ENCODE data around the gene FBXO15. TPM values are rescaled to one million over a fixed set of nuclear protein-coding genes. Genes with fewer than 3 reads are reported as not detected.

Gene FBXO15
- total and polyA plus RNA-seq, 2 donors (not counting 3 experiments of a cell fraction or from before 2014, with no cell fraction given), result not detected

- Histone ChIP-seq H3K4me3 (replicated peaks in 1 of 3; ENCODE audit: insufficient read depth in 1 of 3, low read depth in 1 of 3, low read length in 3 of 3) (no peak overlapping the region), H3K4me1 (ENCODE audit: control insufficient read depth, extremely low read depth, insufficient read depth, low read length) (no peaks in the 10 kb centered on the region), H2AFZ (ENCODE audit: low read depth, low read length) (no peak overlapping the region), H3K79me2 (ENCODE audit: control insufficient read depth, insufficient read depth, low read length) (no peaks in the 10 kb centered on the region), H3K9ac (replicated peaks; ENCODE audit: extremely low read depth, insufficient read depth, low read length) (no peak overlapping the region), H3K27ac (ENCODE audit: insufficient read depth, low read depth, low read length) (no peak overlapping the region), H3K9me1 (replicated peaks; ENCODE audit: control insufficient read depth, extremely low read depth, insufficient read depth, low read length) (no peaks in the 10 kb centered on the region), H3K36me3 (ENCODE audit: control insufficient read depth in 2 of 2, extremely low read depth in 1 of 2, insufficient read depth in 2 of 2, low read length in 2 of 2) (no peaks in the 10 kb centered on the region), H3K4me2 (ENCODE audit: insufficient read depth, low read length) (no peak overlapping the region), H3K27me3 (ENCODE audit: control insufficient read depth in 2 of 2, insufficient read depth in 2 of 2, low read length in 2 of 2) (no peaks in the 10 kb centered on the region), H3K9me3 (replicated peaks; ENCODE audit: control insufficient read depth, insufficient read depth, low read length) (no peaks in the 10 kb centered on the region), H4K20me1 (replicated peaks; ENCODE audit: control insufficient read depth, extremely low read depth, insufficient read depth, low read length) (no peaks in the 10 kb centered on the region)
- TF ChIP-seq CTCF (IDR thresholded peaks at IDR 0.05; ENCODE audit: extremely low read depth in 1 of 2, insufficient read depth in 1 of 2, low read depth in 1 of 2, low read length in 2 of 2), result peak; percentile 19 to 26
- TF ChIP-seq MAX (IDR thresholded peaks at IDR 0.05; ENCODE audit: insufficient read depth, insufficient read length), result no peak
- CTCF ChIA-PET, result no interaction called here
- POLR2A ChIA-PET, result no interaction called here
- DNase-seq (ENCODE audit: low read depth, low spot score), result peak; percentile 3
- no TSS peak for BruUV-seq (replicated peaks)
- intact Hi-C loops (cut with micrococcal nuclease), result no loop called here
- dilution Hi-C loops (cut with MboI; ENCODE audit: extremely low pct_ligation_motif_present, low sequenced_read_pairs), result no loop called here
- FAIRE-seq, result no peak
Observed at GRCh38 chr18:74116633-74117554, 30.7 kb downstream of the FBXO15 start.

GRCh38 chr18:74115046-74115445 is 32.6 kb downstream of the FBXO15 start:
- TF ChIP-seq JUN (IDR thresholded peaks at IDR 0.05; ENCODE audit: borderline replicate concordance, insufficient read depth, insufficient read length, low read depth), result no peak
- TF ChIP-seq MAX (IDR thresholded peaks at IDR 0.05; ENCODE audit: insufficient read depth, insufficient read length), result no peak
- TF ChIP-seq GATA2 (IDR thresholded peaks at IDR 0.05; ENCODE audit: insufficient read depth, insufficient read length, low read depth, low read length), result no peak
- TF ChIP-seq POLR2A (IDR thresholded peaks at IDR 0.05; ENCODE audit: low read depth, low read length), result no peak
- TF ChIP-seq POLR2AphosphoS5 (IDR thresholded peaks at IDR 0.05; ENCODE audit: insufficient read depth, low read depth, low read length), result no peak
- Histone ChIP-seq H3K79me2 (ENCODE audit: control insufficient read depth, insufficient read depth, low read length) (no peaks in the 10 kb centered on the region), H3K36me3 (ENCODE audit: control insufficient read depth in 2 of 2, extremely low read depth in 1 of 2, insufficient read depth in 2 of 2, low read length in 2 of 2) (no peaks in the 10 kb centered on the region), H3K27ac (ENCODE audit: insufficient read depth, low read depth, low read length) (no peak overlapping the region), H3K4me2 (ENCODE audit: insufficient read depth, low read length) (no peak overlapping the region), H3K9me1 (replicated peaks; ENCODE audit: control insufficient read depth, extremely low read depth, insufficient read depth, low read length) (no peaks in the 10 kb centered on the region), H3K9ac (replicated peaks; ENCODE audit: extremely low read depth, insufficient read depth, low read length) (no peak overlapping the region), H3K27me3 (ENCODE audit: control insufficient read depth in 2 of 2, insufficient read depth in 2 of 2, low read length in 2 of 2) (no peaks in the 10 kb centered on the region), H4K20me1 (replicated peaks; ENCODE audit: control insufficient read depth, extremely low read depth, insufficient read depth, low read length) (no peaks in the 10 kb centered on the region), H3K4me3 (replicated peaks in 1 of 3; ENCODE audit: insufficient read depth in 1 of 3, low read depth in 1 of 3, low read length in 3 of 3) (no peak overlapping the region), H2AFZ (ENCODE audit: low read depth, low read length) (no peak overlapping the region), H3K9me3 (replicated peaks; ENCODE audit: control insufficient read depth, insufficient read depth, low read length) (no peaks in the 10 kb centered on the region), H3K4me1 (ENCODE audit: control insufficient read depth, extremely low read depth, insufficient read depth, low read length) (no peaks in the 10 kb centered on the region)
- ChIA-PET POLR2A (no interaction called here), CTCF (no interaction called here)
- DNase-seq (ENCODE audit: low read depth, low spot score) (no peak), FAIRE-seq (no peak)
- dilution Hi-C loops (cut with MboI; ENCODE audit: extremely low pct_ligation_motif_present, low sequenced_read_pairs), result no loop called here
- intact Hi-C loops (cut with micrococcal nuclease), result no loop called here
- no TSS peak for BruUV-seq (replicated peaks)
